GM12801 (cell line): Measurements from ENCODE around the gene PGPEP1.

ENCODE experiments used
- TF ChIP-seq, protein P1 (sequence below): IDR thresholded peaks from one replicate; pipeline ENCODE4 v1.5.1; 2011; ENCODE audit warnings: control low read depth; ENCODE audit not compliant: insufficient read length; ENCODE audit errors: extremely low read depth

Gene PGPEP1

DNA sequence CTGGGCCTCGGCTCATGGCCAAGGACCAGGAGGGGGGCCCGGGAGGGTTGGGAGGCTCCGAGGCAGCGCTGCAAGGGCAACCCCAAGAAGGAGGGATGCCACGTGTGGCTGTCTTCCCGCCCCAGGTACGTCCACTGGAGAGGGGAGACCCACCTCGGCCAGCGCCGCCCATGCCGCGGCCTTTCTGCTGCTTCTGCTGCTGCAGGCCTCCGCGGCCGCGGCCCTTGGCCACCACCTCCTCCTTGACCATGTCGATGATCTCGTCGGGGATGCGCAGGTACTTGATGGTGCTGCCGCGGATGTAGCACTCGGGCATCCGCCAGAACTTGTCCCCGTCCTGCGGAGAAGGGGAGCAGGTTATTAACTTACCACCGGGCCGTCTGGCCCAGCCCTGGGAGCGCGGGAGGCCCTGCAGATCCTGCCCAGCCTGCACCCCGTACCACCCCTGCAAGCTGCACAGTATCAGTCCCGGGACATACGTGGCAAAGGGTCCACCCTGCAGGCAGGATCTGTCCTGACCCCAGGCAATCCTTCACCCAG lies 30.8 kb upstream of the PGPEP1 start:
- TF ChIP-seq, protein P1, sequence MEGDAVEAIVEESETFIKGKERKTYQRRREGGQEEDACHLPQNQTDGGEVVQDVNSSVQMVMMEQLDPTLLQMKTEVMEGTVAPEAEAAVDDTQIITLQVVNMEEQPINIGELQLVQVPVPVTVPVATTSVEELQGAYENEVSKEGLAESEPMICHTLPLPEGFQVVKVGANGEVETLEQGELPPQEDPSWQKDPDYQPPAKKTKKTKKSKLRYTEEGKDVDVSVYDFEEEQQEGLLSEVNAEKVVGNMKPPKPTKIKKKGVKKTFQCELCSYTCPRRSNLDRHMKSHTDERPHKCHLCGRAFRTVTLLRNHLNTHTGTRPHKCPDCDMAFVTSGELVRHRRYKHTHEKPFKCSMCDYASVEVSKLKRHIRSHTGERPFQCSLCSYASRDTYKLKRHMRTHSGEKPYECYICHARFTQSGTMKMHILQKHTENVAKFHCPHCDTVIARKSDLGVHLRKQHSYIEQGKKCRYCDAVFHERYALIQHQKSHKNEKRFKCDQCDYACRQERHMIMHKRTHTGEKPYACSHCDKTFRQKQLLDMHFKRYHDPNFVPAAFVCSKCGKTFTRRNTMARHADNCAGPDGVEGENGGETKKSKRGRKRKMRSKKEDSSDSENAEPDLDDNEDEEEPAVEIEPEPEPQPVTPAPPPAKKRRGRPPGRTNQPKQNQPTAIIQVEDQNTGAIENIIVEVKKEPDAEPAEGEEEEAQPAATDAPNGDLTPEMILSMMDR: no peak

- TF ChIP-seq, protein P1: no peak
Measured at GRCh38 chr19:18310118-18310909, 30.1 kb upstream of the PGPEP1 start.

GRCh38 chr19:18310966-18311365 lies 29.4 kb upstream of the PGPEP1 start:
- TF ChIP-seq, protein P1: no peak

GRCh38 chr19:18311502-18312091 lies 28.8 kb upstream of the PGPEP1 start:
- TF ChIP-seq, protein P1: no peak

- TF ChIP-seq, protein P1: no peak
Measured at GRCh38 chr19:18312092-18312534, 28.3 kb upstream of the PGPEP1 start.

GRCh38 chr19:18313398-18313797 lies 27.0 kb upstream of the PGPEP1 start:
- TF ChIP-seq, protein P1: no peak

GRCh38 chr19:18317961-18318800 lies 22.2 kb upstream of the PGPEP1 start:
- TF ChIP-seq, protein P1: no peak
